ENCODE data around the gene PMEPA1. TPM values are rescaled to one million over a fixed set of nuclear protein-coding genes. Genes with fewer than 3 reads are reported as not detected.

The PMEPA1 gene
- total and polyA plus RNA-seq, 2 experiments from 2014 or later, result 6.1 to 11.8 TPM

DNA sequence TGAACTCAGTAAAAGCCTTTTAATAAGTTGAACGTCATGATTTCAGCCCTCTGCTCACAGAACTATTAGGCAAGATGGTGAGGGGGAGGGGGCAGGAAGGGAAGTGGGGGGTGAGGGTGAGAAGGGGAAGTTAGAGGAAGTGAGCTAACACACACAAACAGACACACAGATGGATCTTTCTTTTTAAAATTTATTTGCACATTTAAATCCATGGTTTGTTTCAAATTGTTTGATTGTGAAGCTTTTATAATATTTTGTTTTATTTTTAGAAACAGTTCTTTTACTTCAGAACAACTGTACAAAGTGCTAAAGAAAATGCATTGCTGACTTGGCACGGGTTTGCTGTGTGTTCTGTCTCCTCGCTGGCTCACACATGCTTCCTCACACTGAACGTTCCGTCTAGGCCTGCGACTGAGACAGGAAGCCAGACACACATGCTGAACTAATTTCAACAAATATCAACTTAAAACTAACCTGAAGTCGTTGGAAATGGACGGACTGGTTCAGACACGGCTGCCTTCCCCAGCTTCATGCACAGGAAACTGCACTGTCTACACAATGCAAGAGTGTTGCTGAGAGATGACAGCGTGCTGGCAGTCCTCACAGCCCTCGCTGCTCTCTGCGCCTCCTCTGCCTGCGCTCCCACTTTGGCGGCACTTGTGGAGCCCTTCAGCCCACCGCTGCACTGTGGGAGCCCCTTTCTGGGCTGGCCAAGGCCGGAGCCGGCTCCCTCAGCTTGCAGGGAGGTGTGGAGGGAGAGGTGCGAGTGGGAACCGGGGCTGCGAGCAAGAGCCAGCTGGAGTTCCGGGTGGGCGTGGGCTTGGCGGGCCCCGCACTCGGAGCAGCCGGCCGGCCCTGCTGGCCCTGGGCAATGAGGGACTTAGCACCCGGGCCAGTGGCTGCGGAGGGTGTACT, 81.5 kb downstream of the PMEPA1 start:
- Histone ChIP-seq H4K20me1 (ENCODE audit: insufficient read depth) (no peaks in the 10 kb centered on the region), H3K9me3 (ENCODE audit: low read depth) (no peaks in the 10 kb centered on the region), H3K4me1 (ENCODE audit: insufficient read depth) (peaks cover 12% of the 10 kb centered on the region), H3F3A (ENCODE audit: insufficient read depth) (no peaks in the 10 kb centered on the region), H3K27ac (peak overlapping the region; percentile 44), H2AFZ (peak overlapping the region; percentile 89), H3K4me2 (ENCODE audit: unreplicated experiment) (peak overlapping the region; percentile 72), H3K9ac (peak overlapping the region; percentile 36), H3K36me3 (ENCODE audit: low read depth) (no peaks in the 10 kb centered on the region), H3K9me2 (ENCODE audit: insufficient read depth) (no peaks in the 10 kb centered on the region), H3K4me3 (0 out of 2 replicates have a peak overlapping the region, but pooled peaks have one; percentile 11), H3K79me2 (ENCODE audit: insufficient read depth) (no peaks in the 10 kb centered on the region), H3K27me3 (replicated peaks; ENCODE audit: insufficient read depth) (no peaks in the 10 kb centered on the region)
- TF ChIP-seq EZH2 (IDR thresholded peaks at IDR 0.05; ENCODE audit: insufficient read depth, poor library complexity, severe bottlenecking), result no peak
- TF ChIP-seq EZH2phosphoT487 (IDR thresholded peaks at IDR 0.05; ENCODE audit: insufficient read depth, low read depth), result no peak
- in situ Hi-C loops (cut with MboI), result no loop called here
- WGBS, 2 experiments (ENCODE audit: low coverage in 1 of 2, low lambda C conversion rate in 2 of 2, missing lambda C conversion rate in 2 of 2), result 8 to 17% methylated on average over 19 to 28 of the region's 29 CpGs
- DNase-seq, result peak; percentile 69

DNA sequence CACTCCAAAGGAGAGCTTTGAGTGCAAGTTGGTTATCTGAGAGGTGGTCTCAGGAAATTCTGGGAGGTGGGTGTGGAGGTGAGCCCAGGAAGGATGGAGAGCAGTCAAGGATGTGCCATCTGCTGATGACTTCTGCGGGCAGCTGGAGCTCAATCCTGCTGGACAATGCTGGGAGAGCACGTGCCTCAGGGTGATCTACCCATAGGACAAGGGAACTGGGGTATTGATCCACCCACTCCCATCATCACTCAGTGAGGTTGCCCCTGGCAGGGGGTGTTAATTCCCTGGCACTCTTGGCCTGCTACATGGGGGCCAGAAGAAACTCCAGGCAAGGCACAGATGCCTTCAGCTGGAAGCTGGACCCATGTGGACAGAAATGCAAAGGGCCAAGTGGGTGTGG, 82.5 kb downstream of the PMEPA1 start:
- Histone ChIP-seq H3K9me3 (ENCODE audit: low read depth) (no peaks in the 10 kb centered on the region), H3K36me3 (ENCODE audit: low read depth) (no peaks in the 10 kb centered on the region), H3K9ac (no peak overlapping the region), H2AFZ (peak overlapping the region; percentile 89), H3K4me3 (no peak overlapping the region), H4K20me1 (ENCODE audit: insufficient read depth) (no peaks in the 10 kb centered on the region), H3K9me2 (ENCODE audit: insufficient read depth) (no peaks in the 10 kb centered on the region), H3K4me1 (ENCODE audit: insufficient read depth) (peaks cover 18% of the 10 kb centered on the region), H3F3A (ENCODE audit: insufficient read depth) (no peaks in the 10 kb centered on the region), H3K79me2 (ENCODE audit: insufficient read depth) (no peaks in the 10 kb centered on the region), H3K4me2 (ENCODE audit: unreplicated experiment) (no peak overlapping the region), H3K27ac (no peak overlapping the region), H3K27me3 (replicated peaks; ENCODE audit: insufficient read depth) (no peaks in the 10 kb centered on the region)
- no peak for DNase-seq
- WGBS, 2 experiments (ENCODE audit: low coverage in 1 of 2, low lambda C conversion rate in 2 of 2, missing lambda C conversion rate in 2 of 2), result 89 to 98% methylated on average over 2 of the region's 2 CpGs
- in situ Hi-C loops (cut with MboI), result no loop called here
- TF ChIP-seq EZH2 (IDR thresholded peaks at IDR 0.05; ENCODE audit: insufficient read depth, poor library complexity, severe bottlenecking) (no peak), EZH2phosphoT487 (IDR thresholded peaks at IDR 0.05; ENCODE audit: insufficient read depth, low read depth) (no peak)

DNA sequence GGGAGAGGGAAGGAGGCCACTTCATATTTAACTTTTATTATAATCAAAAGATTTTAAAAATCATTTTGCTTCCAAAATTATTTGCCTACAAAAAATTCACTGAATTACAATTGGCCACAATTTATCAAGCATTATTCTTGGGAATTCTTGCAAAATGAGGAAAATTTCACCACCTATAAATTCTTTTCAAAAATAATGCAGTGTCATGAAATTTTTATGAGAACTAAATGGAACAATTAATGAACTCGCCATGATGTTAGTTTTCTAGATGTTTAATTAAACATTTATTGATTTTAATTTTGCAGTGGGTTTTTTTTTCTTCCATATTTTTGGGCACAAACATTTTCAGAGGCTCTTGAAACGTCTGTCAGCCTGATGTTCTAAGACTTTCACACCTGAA, 83.8 kb downstream of the PMEPA1 start:
- WGBS, 2 experiments (ENCODE audit: low coverage in 1 of 2, low lambda C conversion rate in 2 of 2, missing lambda C conversion rate in 2 of 2), result 70 to 83% methylated on average over 2 of the region's 2 CpGs
- Histone ChIP-seq H3K9me3 (ENCODE audit: low read depth) (no peaks in the 10 kb centered on the region), H3K4me2 (ENCODE audit: unreplicated experiment) (no peak overlapping the region), H3K36me3 (ENCODE audit: low read depth) (no peaks in the 10 kb centered on the region), H3K9me2 (ENCODE audit: insufficient read depth) (no peaks in the 10 kb centered on the region), H3K27ac (no peak overlapping the region), H2AFZ (no peak overlapping the region), H3F3A (ENCODE audit: insufficient read depth) (no peaks in the 10 kb centered on the region), H3K79me2 (ENCODE audit: insufficient read depth) (no peaks in the 10 kb centered on the region), H3K4me3 (no peak overlapping the region), H3K27me3 (replicated peaks; ENCODE audit: insufficient read depth) (no peaks in the 10 kb centered on the region), H3K4me1 (ENCODE audit: insufficient read depth) (peaks cover 18% of the 10 kb centered on the region), H3K9ac (no peak overlapping the region), H4K20me1 (ENCODE audit: insufficient read depth) (no peaks in the 10 kb centered on the region)
- in situ Hi-C loops (cut with MboI), result no loop called here
- no peak for DNase-seq
- TF ChIP-seq EZH2 (IDR thresholded peaks at IDR 0.05; ENCODE audit: insufficient read depth, poor library complexity, severe bottlenecking), result no peak
- no peak for TF ChIP-seq EZH2phosphoT487 (IDR thresholded peaks at IDR 0.05; ENCODE audit: insufficient read depth, low read depth)

DNA sequence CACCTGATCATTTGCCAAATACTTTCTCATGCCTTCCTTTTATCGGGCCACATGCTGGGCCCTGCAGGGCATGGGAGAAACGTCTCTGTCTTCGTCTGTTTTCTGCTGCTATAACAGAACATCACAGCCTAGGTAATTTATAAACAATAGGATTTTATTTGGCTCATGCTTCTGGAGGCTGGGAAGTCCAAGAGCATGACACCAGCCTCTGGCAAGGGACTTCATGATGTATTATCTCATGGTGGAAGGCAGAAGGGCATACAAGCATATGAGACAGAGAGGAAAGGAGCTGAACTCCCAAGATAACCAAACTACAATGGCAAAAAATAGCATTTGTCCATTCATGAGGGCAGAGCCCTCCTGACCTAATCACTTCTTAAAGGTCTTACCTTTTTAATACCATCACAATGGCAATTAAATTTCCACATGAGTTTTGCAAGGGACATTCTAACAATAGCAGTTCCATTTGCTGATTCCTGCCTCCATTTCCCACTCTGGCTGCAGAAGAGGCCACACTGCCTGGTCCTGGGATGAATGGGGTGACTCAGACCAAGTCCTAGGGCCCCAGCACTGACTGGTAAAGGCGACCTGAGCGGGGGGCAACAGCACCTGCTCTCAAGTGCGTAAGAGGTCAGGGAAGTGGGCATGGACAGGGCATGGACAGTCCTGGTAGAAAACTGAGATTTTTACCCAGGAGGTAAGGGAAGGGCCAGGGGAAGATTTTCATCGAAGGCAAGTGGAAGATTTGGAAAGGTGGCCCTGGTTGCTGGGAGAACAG, 84.4 kb downstream of the PMEPA1 start:
- no peaks in the 10 kb centered on the region for H3K9me3 ChIP-seq (ENCODE audit: low read depth)
- TF ChIP-seq EZH2phosphoT487 (IDR thresholded peaks at IDR 0.05; ENCODE audit: insufficient read depth, low read depth) (no peak), EZH2 (IDR thresholded peaks at IDR 0.05; ENCODE audit: insufficient read depth, poor library complexity, severe bottlenecking) (no peak)
- in situ Hi-C loops (cut with MboI), result no loop called here

More for the DNA sequence above, 84.4 kb downstream of the PMEPA1 start:
- Histone ChIP-seq H2AFZ (no peak overlapping the region), H3K79me2 (ENCODE audit: insufficient read depth) (no peaks in the 10 kb centered on the region), H3F3A (ENCODE audit: insufficient read depth) (no peaks in the 10 kb centered on the region), H3K4me3 (no peak overlapping the region), H3K4me1 (ENCODE audit: insufficient read depth) (peaks cover 18% of the 10 kb centered on the region), H3K9me2 (ENCODE audit: insufficient read depth) (no peaks in the 10 kb centered on the region), H3K36me3 (ENCODE audit: low read depth) (no peaks in the 10 kb centered on the region), H3K27ac (no peak overlapping the region), H3K9ac (no peak overlapping the region), H3K4me2 (ENCODE audit: unreplicated experiment) (no peak overlapping the region), H3K27me3 (replicated peaks; ENCODE audit: insufficient read depth) (no peaks in the 10 kb centered on the region), H4K20me1 (ENCODE audit: insufficient read depth) (no peaks in the 10 kb centered on the region)
- no peak for DNase-seq
- 74 to 76% methylated on average over 7 of the region's 7 CpGs for WGBS, 2 experiments (ENCODE audit: low coverage in 1 of 2, low lambda C conversion rate in 2 of 2, missing lambda C conversion rate in 2 of 2)
